Stimulated activated naive CD8-positive, alpha-beta T cell treated with anti-CD3 and anti-CD28 coated beads, Interleukin-15, amount 100 ng/mL, for 72 hours (primary cell): ENCODE data around the gene HNRNPF.

ENCODE experiments used
- ATAC-seq: fragments of 150-1000 bp; cut with Tn5 transposase; 2 replicates; pipeline ENCODE4 v1.10.0; 2021; ENCODE audit warnings: mild to moderate bottlenecking, moderate library complexity
- DNase-seq, 2 donors: peaks; one replicate each; pipeline ENCODE4 v3.0.0; 2021 to 2022
- H3K27ac Mint-ChIP-seq, 2 donors: one replicate each; pipeline ENCODE4 v1.8.0; 2022; ENCODE audit warnings: mild to moderate bottlenecking in 2 of 2, mixed read lengths in 2 of 2, moderate library complexity in 2 of 2
- H3K27me3 Mint-ChIP-seq: one replicate; pipeline ENCODE4 v1.8.0; 2022; ENCODE audit warnings: mixed read lengths
- H3K4me1 Mint-ChIP-seq: one replicate; pipeline ENCODE4 v1.8.0; 2022; ENCODE audit warnings: mild to moderate bottlenecking, mixed read lengths
- H3K4me3 Mint-ChIP-seq, 2 donors: one replicate each; pipeline ENCODE4 v1.8.0; 2022; ENCODE audit warnings: mild to moderate bottlenecking in 2 of 2, mixed read lengths in 2 of 2, moderate library complexity in 1 of 2
- H3K9me3 Mint-ChIP-seq, 2 donors: one replicate each; pipeline ENCODE4 v1.8.0; 2022; ENCODE audit warnings: mixed read lengths in 2 of 2

The HNRNPF gene

GRCh38 chr10:43380610-43381222 is 28.3 kb downstream of the HNRNPF start:
- Mint-ChIP-seq H3K27ac (peak overlapping the region; percentile 92 to 97), H3K4me1 (peaks cover 33% of the 10 kb centered on the region), H3K9me3 (no peaks in the 10 kb centered on the region), H3K27me3 (no peaks in the 10 kb centered on the region), H3K4me3 (peak overlapping the region in 1 of 2 donors; percentile 19)
- DNase-seq (peak; percentile 36 to 62), ATAC-seq (peak; percentile 93)

DNA sequence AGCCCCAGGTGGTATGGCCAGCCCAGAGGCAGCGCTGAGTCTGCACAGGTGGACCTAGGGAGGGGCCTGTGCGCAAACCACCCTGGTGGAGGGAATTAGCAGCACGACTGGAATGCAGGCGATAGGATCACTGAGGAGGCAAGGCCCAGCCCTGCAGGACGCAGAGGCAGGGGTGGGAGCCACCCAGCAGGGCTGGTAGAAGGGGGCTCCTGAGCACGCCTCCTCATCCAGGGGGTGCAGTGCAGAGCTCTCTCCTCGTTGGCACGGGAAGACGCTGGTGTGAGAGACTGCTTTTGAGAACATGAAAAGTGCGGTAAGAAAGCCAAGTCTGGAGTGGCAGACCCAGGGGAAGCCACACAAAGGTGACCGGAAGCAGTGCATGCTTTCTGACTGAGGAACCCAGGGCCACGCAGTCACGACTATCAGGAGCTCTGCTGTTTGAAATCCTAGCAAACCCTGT is 31.5 kb downstream of the HNRNPF start:
- no peaks in the 10 kb centered on the region for H3K9me3 Mint-ChIP-seq
- no peaks in the 10 kb centered on the region for H3K27me3 Mint-ChIP-seq
- H3K4me3 Mint-ChIP-seq: no peak overlapping the region
- ATAC-seq (no peak), DNase-seq (no peak)
- peaks cover 35% of the 10 kb centered on the region for H3K4me1 Mint-ChIP-seq
- peak overlapping the region; percentile 81 to 85 for H3K27ac Mint-ChIP-seq

GRCh38 chr10:43376828-43377423 is 32.1 kb downstream of the HNRNPF start:
- H3K4me1 Mint-ChIP-seq: peaks cover 35% of the 10 kb centered on the region
- no peaks in the 10 kb centered on the region for H3K9me3 Mint-ChIP-seq
- DNase-seq: no peak
- H3K4me3 Mint-ChIP-seq: no peak overlapping the region
- H3K27me3 Mint-ChIP-seq: no peaks in the 10 kb centered on the region
- no peak for ATAC-seq
- H3K27ac Mint-ChIP-seq: peak overlapping the region; percentile 82 to 85

DNA sequence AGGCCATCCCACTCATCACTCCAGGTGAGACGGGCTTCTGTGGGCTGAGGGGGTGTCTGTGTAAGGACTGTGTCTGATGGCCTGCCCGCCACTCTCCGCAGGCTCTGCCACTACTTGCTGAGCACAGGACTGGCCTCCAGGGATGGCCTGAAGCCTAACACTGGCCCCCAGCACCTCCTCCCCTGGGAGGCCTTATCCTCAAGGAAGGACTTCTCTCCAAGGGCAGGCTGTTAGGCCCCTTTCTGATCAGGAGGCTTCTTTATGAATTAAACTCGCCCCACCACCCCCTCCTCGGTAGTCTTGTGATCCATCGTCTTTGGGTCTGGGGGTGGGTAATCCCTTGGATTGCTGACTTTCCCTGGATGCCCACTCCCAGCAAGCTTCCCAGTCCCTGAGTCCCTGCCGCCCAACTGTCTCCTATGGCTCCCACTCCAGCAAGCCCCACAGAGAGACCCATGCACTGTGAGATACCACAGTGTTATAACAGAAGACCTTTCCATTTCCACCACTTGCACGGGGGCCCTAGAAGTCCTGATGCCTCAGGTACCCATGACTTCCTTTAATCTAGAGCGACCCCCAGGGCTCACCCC is 32.8 kb downstream of the HNRNPF start:
- H3K4me3 Mint-ChIP-seq: no peak overlapping the region
- no peaks in the 10 kb centered on the region for H3K27me3 Mint-ChIP-seq
- H3K27ac Mint-ChIP-seq: no peak overlapping the region
- no peak for ATAC-seq
- DNase-seq: no peak
- no peaks in the 10 kb centered on the region for H3K9me3 Mint-ChIP-seq
- H3K4me1 Mint-ChIP-seq: peaks cover 34% of the 10 kb centered on the region

GRCh38 chr10:43375401-43376020 is 33.5 kb downstream of the HNRNPF start:
- ATAC-seq: no peak
- Mint-ChIP-seq H3K9me3 (no peaks in the 10 kb centered on the region), H3K27ac (no peak overlapping the region)

GRCh38 chr10:43374194-43374593 is 34.8 kb downstream of the HNRNPF start:
- no peak overlapping the region for H3K27ac Mint-ChIP-seq
- no peak for DNase-seq

More at GRCh38 chr10:43375401-43376020, 33.5 kb downstream of the HNRNPF start:
- H3K27me3 Mint-ChIP-seq: no peaks in the 10 kb centered on the region
- H3K4me3 Mint-ChIP-seq: no peak overlapping the region
- no peak for DNase-seq
- peaks cover 28% of the 10 kb centered on the region for H3K4me1 Mint-ChIP-seq

GRCh38 chr10:43373461-43373860 is 35.5 kb downstream of the HNRNPF start:
- H3K9me3 Mint-ChIP-seq: no peaks in the 10 kb centered on the region
- H3K4me1 Mint-ChIP-seq: peaks cover 24% of the 10 kb centered on the region
- no peaks in the 10 kb centered on the region for H3K27me3 Mint-ChIP-seq
- no peak for DNase-seq
- H3K4me3 Mint-ChIP-seq: no peak overlapping the region
- no peak for ATAC-seq
- H3K27ac Mint-ChIP-seq: no peak overlapping the region

More at GRCh38 chr10:43374194-43374593, 34.8 kb downstream of the HNRNPF start:
- peak; percentile 10 for ATAC-seq
- no peaks in the 10 kb centered on the region for H3K27me3 Mint-ChIP-seq
- no peaks in the 10 kb centered on the region for H3K9me3 Mint-ChIP-seq
- H3K4me1 Mint-ChIP-seq: peaks cover 25% of the 10 kb centered on the region
- H3K4me3 Mint-ChIP-seq: no peak overlapping the region

DNA sequence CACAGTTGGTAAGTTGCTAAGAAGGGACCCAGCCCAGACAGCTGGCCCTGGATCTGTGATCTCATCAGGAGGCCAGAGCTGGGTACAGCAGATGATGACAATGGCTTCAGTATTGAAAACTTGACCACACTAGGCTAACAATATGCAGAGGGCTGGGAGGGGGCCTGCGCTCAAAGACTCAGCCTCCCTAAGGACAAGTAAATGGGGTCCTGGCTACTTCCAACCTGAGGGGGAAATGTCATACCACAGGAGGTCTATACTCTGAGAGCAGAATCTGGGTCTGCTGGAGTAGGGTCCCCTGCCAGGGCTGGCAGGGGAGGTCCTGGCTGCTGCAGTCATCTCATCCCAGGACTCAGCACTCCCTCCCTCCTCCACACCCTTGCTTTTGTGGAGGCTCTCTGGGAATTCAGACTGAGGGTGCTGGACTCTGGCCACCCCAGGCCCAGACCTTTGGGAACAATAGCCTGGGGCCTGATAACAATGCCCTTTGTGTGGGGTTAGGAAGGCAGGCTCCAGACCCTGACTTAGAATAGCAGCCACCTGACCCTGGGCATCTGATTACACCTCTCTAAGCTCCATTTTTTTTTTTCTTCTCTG is 36.1 kb downstream of the HNRNPF start:
- no peak overlapping the region for H3K27ac Mint-ChIP-seq
- DNase-seq (no peak), ATAC-seq (no peak)
- H3K9me3 Mint-ChIP-seq: no peaks in the 10 kb centered on the region
- H3K4me3 Mint-ChIP-seq: no peak overlapping the region
- peaks cover 18% of the 10 kb centered on the region for H3K4me1 Mint-ChIP-seq
- H3K27me3 Mint-ChIP-seq: no peaks in the 10 kb centered on the region

GRCh38 chr10:43371418-43371817 is 37.6 kb downstream of the HNRNPF start, which contains the start of gene FXYD4:
Gene FXYD4 (plus strand): TSS chr10:43371636. CDS start chr10:43373747, 2,111 bp downstream.
- Mint-ChIP-seq H3K4me3 (no peak within 1 kb of the TSS), H3K4me1 (peaks cover 12% of the 10 kb centered on the region), H3K27me3 (no peaks in the 10 kb centered on the region), H3K27ac (peak within 1 kb of the TSS; percentile 65 to 90), H3K9me3 (no peaks in the 10 kb centered on the region)
- no peak for DNase-seq
- ATAC-seq: no peak

GRCh38 chr10:43370671-43371215 is 38.2 kb downstream of the HNRNPF start:
- no peak overlapping the region for H3K4me3 Mint-ChIP-seq
- H3K27ac Mint-ChIP-seq: peak overlapping the region in 1 of 2 donors; percentile 90

GRCh38 chr10:43369921-43370320 is 39.1 kb downstream of the HNRNPF start:
- Mint-ChIP-seq H3K4me1 (peaks cover 12% of the 10 kb centered on the region), H3K27ac (no peak overlapping the region)

More at GRCh38 chr10:43370671-43371215, 38.2 kb downstream of the HNRNPF start:
- H3K4me1 Mint-ChIP-seq: peaks cover 12% of the 10 kb centered on the region
- no peak for ATAC-seq
- H3K9me3 Mint-ChIP-seq: no peaks in the 10 kb centered on the region
- DNase-seq: no peak
- H3K27me3 Mint-ChIP-seq: no peaks in the 10 kb centered on the region

DNA sequence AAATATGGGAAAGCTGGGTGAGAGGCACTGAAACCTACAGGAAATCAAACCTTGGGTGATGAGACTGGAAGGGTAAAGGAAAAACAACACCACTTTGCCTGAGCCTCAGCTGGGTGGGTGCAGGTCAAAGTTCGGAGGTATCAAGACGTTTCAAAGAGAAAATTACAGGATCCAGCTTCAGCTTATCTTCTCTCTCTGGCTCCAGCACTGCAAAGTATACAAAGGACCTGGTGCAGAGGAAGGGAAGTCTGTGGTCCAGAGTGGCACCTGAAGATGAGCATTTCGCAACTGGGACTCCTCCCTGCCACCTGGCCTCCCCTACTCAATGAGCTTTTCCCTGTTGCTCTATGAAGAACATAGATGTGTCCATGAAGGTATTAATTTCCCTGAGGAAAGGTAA is 44.0 kb downstream of the HNRNPF start:
- DNase-seq (no peak), ATAC-seq (no peak)
- Mint-ChIP-seq H3K4me3 (no peak overlapping the region), H3K27me3 (no peaks in the 10 kb centered on the region), H3K9me3 (no peaks in the 10 kb centered on the region), H3K27ac (no peak overlapping the region), H3K4me1 (peaks cover 28% of the 10 kb centered on the region)

More at GRCh38 chr10:43369921-43370320, 39.1 kb downstream of the HNRNPF start:
- Mint-ChIP-seq H3K27me3 (no peaks in the 10 kb centered on the region), H3K4me3 (no peak overlapping the region), H3K9me3 (no peaks in the 10 kb centered on the region)
- no peak for DNase-seq
- no peak for ATAC-seq

GRCh38 chr10:43362191-43362839 is 46.7 kb downstream of the HNRNPF start:
- Mint-ChIP-seq H3K27me3 (no peaks in the 10 kb centered on the region), H3K4me3 (peak overlapping the region; percentile 85 to 96), H3K9me3 (no peaks in the 10 kb centered on the region), H3K4me1 (peaks cover 33% of the 10 kb centered on the region), H3K27ac (peak overlapping the region; percentile 98 to 99)
- ATAC-seq (peak; percentile 94), DNase-seq (peak; percentile 95 to 98)

DNA sequence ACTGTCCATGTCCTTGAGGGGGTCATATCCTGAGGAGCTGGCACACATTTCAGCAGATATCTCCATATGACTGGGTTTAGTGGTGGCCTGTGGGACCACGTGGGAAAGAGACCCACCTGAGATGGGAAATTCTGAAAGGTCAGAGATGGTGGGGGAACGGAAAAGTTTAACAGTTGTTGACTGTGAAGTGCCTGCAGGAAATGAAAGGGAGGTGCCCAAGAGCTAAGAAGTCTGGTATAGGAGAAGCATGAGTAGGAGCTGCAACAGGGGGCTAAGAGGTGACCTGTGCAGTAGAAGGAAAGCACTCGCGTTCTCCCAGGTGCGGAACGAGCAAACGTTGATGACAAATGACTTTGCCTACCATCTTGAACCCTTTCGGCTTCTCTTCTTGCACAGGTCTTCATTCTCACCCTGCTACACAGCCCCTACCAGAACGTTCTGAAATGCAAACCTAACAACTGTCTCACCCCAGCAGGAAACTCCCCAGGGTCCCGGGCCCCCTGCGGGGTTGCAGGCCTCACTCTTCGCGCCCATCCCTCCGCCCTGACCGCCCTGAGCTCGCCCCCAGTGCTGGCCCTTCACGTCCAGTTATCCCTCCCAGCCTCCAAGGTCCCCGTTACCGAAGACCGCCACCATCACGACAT is 47.3 kb downstream of the HNRNPF start:
- DNase-seq (peak in 1 of 2 donors; percentile 38), ATAC-seq (peak; percentile 46)
- Mint-ChIP-seq H3K4me3 (peak overlapping the region; percentile 85 to 96), H3K27me3 (no peaks in the 10 kb centered on the region), H3K4me1 (peaks cover 33% of the 10 kb centered on the region), H3K27ac (peak overlapping the region; percentile 98 to 99), H3K9me3 (no peaks in the 10 kb centered on the region)
